HCT116 (cell line): Measurements from ENCODE around the gene HMGXB3.

ENCODE experiments used
- ATF3 ChIP-seq: IDR thresholded peaks from 2 replicates; pipeline ENCODE4 v1.6.1; 2012
- CEBPB ChIP-seq: IDR thresholded peaks from 2 replicates; pipeline ENCODE4 v1.6.1; 2012; ENCODE audit warnings: low read depth
- EZH2 ChIP-seq: fragments of 200-600 bp; sonication (generic); IDR thresholded peaks from 2 replicates; pipeline ENCODE4 v1.6.1; 2017; ENCODE audit warnings: antibody characterized with exemption, mixed run types
- JUND ChIP-seq: IDR thresholded peaks from 2 replicates; pipeline ENCODE4 v1.6.1; 2012
- MAX ChIP-seq: IDR thresholded peaks from 2 replicates; pipeline ENCODE4 v1.6.1; 2012
- POLR2A ChIP-seq: IDR thresholded peaks from 2 replicates; pipeline ENCODE4 v1.7.0; 2011; ENCODE audit warnings: borderline replicate concordance; ENCODE audit not compliant: insufficient read depth, insufficient read length; ENCODE audit errors: extremely low read depth
- POLR2AphosphoS5 ChIP-seq: IDR thresholded peaks from 2 replicates; pipeline ENCODE4 v1.6.1; 2011; ENCODE audit warnings: mild to moderate bottlenecking, low read depth, low read length, moderate library complexity
- RAD21 ChIP-seq: IDR thresholded peaks from 2 replicates; pipeline ENCODE4 v1.6.1; 2012; ENCODE audit warnings: low read depth, mild to moderate bottlenecking
- REST ChIP-seq: IDR thresholded peaks from 2 replicates; pipeline ENCODE4 v1.6.1; 2012; ENCODE audit warnings: low read depth
- SIN3A ChIP-seq: IDR thresholded peaks from 2 replicates; pipeline ENCODE4 v1.6.1; 2012; ENCODE audit warnings: low read depth
- SRF ChIP-seq: IDR thresholded peaks from 2 replicates; pipeline ENCODE4 v1.6.1; 2012; ENCODE audit warnings: low read depth
- YY1 ChIP-seq: IDR thresholded peaks from 2 replicates; pipeline ENCODE4 v1.6.1; 2011; ENCODE audit warnings: low read length, low read depth, moderate library complexity, mild to moderate bottlenecking; ENCODE audit not compliant: insufficient replicate concordance; ENCODE audit errors: extremely low read depth
- TF ChIP-seq, protein P1 (sequence below), 3 experiments: fragments of 200-600 bp in 1 of 3; sonication (generic) in 1 of 3; IDR thresholded peaks in 2 of 3; conservative IDR thresholded peaks in 1 of 3; 2 replicates each; pipeline ENCODE4 v1.5.1; 2012 to 2017; ENCODE audit warnings: low read depth in 2 of 3, low read length in 2 of 3, antibody characterized with exemption in 1 of 3, borderline replicate concordance in 1 of 3, control low read depth in 1 of 3, mild to moderate bottlenecking in 1 of 3, mixed read lengths in 1 of 3, mixed run types in 1 of 3, moderate library complexity in 1 of 3; ENCODE audit not compliant: insufficient read depth in 1 of 3

DNA sequence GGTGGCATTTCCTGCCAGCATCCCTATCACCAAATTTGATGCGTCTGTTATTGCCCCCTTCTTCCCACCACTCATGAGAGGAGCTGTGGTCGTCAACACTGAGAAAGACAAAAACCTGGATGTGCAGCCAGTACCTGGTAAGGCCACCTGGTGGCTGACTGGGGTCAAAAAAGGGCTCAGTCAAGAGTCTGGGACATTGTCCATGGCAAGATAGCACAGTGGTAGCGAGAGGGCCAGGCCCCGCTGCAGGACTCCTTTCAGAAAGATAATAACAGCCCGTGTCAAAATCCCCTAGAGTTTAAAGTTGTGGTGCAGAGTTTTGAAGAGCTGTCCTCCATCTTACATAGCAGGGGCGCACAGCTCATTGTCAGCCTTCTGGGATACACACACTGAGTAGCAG, 45.0 kb downstream of the HMGXB3 start:
- no peak for TF ChIP-seq POLR2AphosphoS5
- TF ChIP-seq, protein P1, sequence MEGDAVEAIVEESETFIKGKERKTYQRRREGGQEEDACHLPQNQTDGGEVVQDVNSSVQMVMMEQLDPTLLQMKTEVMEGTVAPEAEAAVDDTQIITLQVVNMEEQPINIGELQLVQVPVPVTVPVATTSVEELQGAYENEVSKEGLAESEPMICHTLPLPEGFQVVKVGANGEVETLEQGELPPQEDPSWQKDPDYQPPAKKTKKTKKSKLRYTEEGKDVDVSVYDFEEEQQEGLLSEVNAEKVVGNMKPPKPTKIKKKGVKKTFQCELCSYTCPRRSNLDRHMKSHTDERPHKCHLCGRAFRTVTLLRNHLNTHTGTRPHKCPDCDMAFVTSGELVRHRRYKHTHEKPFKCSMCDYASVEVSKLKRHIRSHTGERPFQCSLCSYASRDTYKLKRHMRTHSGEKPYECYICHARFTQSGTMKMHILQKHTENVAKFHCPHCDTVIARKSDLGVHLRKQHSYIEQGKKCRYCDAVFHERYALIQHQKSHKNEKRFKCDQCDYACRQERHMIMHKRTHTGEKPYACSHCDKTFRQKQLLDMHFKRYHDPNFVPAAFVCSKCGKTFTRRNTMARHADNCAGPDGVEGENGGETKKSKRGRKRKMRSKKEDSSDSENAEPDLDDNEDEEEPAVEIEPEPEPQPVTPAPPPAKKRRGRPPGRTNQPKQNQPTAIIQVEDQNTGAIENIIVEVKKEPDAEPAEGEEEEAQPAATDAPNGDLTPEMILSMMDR (IDR thresholded peaks at IDR 0.05 in 2 of 3, conservative IDR thresholded peaks at IDR 0.05 in 1 of 3; ENCODE audit: borderline replicate concordance in 1 of 3, insufficient read depth in 1 of 3, low read depth in 2 of 3, low read length in 2 of 3), result peak; percentile 36 to 45 (median 40); a peak in 4 of 6 replicates
- TF ChIP-seq SRF, result no peak
- TF ChIP-seq YY1, result no peak
- no peak for TF ChIP-seq POLR2A
- TF ChIP-seq JUND, result no peak
- TF ChIP-seq REST, result no peak
- TF ChIP-seq MAX, result no peak
- TF ChIP-seq ATF3, result no peak
- TF ChIP-seq SIN3A, result no peak
- peak; percentile 52 for TF ChIP-seq RAD21
- no peak for TF ChIP-seq EZH2
- TF ChIP-seq CEBPB, result no peak
